GM18505 (cell line): ENCODE data around the gene APPL2.
"Not testable (repeated sequence)": the region's sequence is repeated elsewhere in the genome, so short reads cannot be mapped to it uniquely, and the experiment has no call there.

Experiments used
- ATAC-seq: cut with Tn5 transposase; IDR thresholded peaks from one replicate; pipeline ENCODE4 v1.9.1; 2021; ENCODE audit not compliant: unreplicated experiment
- POLR2A ChIP-seq: IDR thresholded peaks from 4 replicates; pipeline ENCODE4 v1.6.1; 2011; ENCODE audit warnings: borderline replicate concordance; ENCODE audit not compliant: insufficient read depth, insufficient read length; ENCODE audit errors: extremely low read depth

Gene APPL2

GRCh38 chr12:105189293-105189692, 46.7 kb downstream of the APPL2 start:
- no peak for ATAC-seq
- no peak for TF ChIP-seq POLR2A

DNA sequence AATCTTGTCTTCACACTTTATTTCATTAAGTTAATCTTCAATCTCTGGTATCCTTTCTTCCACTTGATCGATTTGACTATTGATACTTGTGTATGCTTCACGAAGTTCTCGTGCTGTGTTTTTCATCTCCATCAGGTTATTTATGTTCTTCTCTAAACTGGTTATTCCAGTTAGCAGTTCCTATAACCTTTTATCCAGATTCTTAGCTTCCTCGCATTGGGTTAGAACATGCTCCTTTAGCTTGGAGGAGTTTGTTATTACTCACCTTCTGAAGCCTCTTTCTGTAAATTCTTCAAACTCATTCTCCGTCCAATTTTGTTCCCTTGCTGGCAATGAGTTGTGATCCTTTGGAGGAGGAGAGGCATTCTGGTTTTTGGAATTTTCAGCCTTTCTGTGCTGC, 52.0 kb downstream of the APPL2 start:
- not testable (repeated sequence) for ATAC-seq

DNA sequence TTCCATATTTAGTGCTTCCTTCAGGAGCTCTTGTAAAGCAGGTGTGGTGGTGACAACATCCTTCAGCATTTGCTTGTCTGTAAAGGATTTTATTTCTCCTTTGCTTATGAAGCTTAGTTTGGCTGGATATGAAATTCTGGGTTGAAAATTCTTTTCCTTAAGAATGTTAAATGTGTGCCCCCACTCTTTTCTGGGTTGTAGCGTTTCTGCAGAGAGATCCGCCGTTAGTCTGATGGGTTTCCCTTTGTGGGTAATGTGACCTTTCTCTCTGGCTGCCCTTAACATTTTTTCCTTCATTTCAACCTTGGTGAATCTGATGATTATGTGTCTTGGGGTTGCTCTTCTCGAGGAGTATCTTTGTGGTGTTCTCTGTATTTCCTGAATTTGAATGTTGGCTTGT, 52.6 kb downstream of the APPL2 start:
- not testable (repeated sequence) for ATAC-seq

GRCh38 chr12:105179114-105179513, 56.9 kb downstream of the APPL2 start:
- ATAC-seq, result not testable (repeated sequence)

DNA sequence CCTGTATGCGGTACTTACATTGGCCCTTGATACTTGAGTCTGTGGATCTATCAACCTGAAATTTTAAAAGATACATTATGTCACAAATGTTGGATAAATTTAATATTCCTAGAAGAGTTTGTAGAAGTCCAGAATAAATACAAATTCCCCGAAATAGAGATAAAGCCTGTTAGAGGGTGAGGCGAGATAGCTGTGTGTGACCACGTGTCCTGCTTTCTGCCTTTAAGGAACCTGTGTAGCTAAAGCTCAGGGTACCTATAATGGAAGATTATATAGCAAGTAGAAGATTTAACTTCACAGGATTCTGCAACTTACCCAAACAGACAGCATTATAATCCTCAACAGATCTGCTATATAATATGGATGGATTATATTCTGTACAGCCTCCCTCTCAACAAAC, 58.8 kb downstream of the APPL2 start:
- ATAC-seq, result no peak
- no peak for TF ChIP-seq POLR2A

GRCh38 chr12:105175397-105175990, 60.5 kb downstream of the APPL2 start:
- no peak for TF ChIP-seq POLR2A
- no peak for ATAC-seq

DNA sequence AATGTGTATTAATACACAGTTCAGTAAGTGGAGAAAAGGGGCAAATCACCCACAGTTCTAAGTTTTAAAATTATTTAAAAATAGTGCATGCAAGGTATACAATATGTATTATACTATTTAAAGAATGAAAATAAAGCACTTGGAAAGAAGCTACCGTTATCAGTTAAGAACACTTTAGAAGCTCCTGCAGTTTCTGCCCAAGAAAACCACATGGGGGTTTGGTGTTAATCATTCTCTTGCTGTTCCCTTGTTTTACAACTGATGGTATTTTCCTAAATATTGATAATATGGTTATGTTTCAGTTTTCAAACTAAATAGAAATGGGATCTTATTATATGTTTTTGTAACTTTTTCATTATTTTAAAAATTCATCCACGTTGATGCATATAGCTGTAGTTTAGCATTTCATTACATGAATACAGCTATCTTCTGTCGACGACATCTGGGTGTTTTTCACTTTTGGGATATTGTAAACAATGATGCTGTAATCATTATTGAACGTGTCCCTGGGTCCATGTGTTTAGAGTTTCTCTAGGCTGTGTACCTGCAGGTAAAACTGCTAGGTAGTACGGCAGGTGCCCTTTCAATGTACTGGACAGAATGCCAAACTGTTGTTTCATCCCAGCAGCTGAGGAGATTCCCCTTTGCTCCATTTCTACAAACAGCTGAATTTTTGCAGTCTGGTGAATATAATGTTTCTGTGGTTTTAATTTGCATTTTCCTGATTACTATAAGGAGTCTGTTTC, 64.1 kb downstream of the APPL2 start:
- no peak for ATAC-seq

GRCh38 chr12:105170139-105170538, 65.8 kb downstream of the APPL2 start:
- ATAC-seq, result no peak
- no peak for TF ChIP-seq POLR2A

More for the DNA sequence above, 64.1 kb downstream of the APPL2 start:
- no peak for TF ChIP-seq POLR2A

DNA sequence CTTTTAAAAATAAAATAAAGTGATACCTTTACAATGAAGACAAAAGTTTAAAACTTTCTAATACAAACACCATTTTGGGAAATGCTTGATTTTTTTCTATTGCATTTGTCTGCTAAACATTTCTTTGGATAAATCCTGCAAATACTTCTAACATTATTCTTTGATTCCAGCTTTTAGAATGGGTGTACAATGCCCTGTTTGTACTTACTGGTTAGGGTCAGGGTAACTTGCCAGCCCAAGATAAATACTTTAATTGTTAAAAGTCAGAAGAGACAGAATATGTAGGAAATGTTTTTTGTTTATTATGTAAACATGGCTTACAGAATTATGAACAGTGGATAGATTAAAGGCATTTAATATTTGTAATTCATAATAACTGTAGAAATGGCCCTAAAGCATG, 68.0 kb downstream of the APPL2 start:
- ATAC-seq, result no peak
- TF ChIP-seq POLR2A, result no peak

GRCh38 chr12:105167346-105167745, 68.6 kb downstream of the APPL2 start:
- no peak for ATAC-seq

GRCh38 chr12:105166736-105167135, 69.2 kb downstream of the APPL2 start:
- no peak for TF ChIP-seq POLR2A

More at GRCh38 chr12:105167346-105167745, 68.6 kb downstream of the APPL2 start:
- no peak for TF ChIP-seq POLR2A

DNA sequence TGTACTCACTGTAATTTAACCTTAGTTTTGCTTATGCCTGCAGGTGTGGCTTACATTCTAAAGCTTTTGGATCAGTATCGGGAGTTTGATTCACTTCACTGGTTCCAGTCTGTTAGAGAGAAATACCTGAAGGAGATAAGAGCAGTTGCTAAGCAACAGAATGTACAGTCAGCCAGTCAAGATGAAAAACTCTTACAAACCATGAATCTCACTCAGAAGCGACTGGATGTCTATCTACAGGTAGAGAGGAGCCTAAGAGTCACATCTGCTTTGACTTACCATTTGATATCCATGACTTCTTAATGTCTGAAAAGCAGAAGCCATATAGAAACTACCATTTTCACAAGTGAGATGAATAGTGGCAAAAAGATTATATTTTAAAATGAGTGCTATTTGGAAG, 71.9 kb downstream of the APPL2 start:
- no peak for ATAC-seq

More at GRCh38 chr12:105166736-105167135, 69.2 kb downstream of the APPL2 start:
- no peak for ATAC-seq

DNA sequence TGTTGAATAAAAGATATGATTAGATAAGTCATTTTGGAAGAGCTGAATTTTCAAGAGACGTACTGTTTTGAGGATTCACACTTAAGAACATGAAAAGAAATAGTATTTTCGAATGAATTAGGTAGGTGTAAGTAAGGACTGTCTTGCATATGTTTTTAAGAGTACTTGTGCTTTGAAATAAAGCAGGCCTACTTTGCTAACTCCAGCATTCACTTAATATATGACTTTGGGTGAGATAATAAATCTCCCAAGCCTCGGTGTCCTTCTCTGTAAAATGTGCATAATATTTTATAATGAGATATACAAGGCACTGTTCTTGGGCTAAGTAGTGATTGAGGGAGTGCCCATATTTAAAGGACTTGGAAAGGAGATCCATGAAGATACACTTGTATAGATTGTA, 73.8 kb downstream of the APPL2 start:
- TF ChIP-seq POLR2A, result no peak
- no peak for ATAC-seq

More for the DNA sequence above, 71.9 kb downstream of the APPL2 start:
- no peak for TF ChIP-seq POLR2A

- no peak for TF ChIP-seq POLR2A
- ATAC-seq, result no peak
Observed at GRCh38 chr12:105158876-105159275, 77.1 kb downstream of the APPL2 start.

- TF ChIP-seq POLR2A, result no peak
- ATAC-seq, result no peak
Observed at GRCh38 chr12:105157606-105158005, 78.4 kb downstream of the APPL2 start.
